Tibial nerve (tissue), 4 donors: ENCODE measurements around the gene SAXO1. TPM values are rescaled to one million over a fixed set of nuclear protein-coding genes. Genes with fewer than 3 reads are reported as not detected.

ENCODE experiments used
- DNase-seq, 2 donors: peaks; one replicate each; pipeline ENCODE4 v3.0.0-alpha.2; 2019; ENCODE audit warnings: low spot score in 2 of 2
- H3K27ac ChIP-seq, 4 donors: fragments of 200-600 bp; sonication (generic) in 3 of 4; one replicate each; pipeline ENCODE4 v1.5.1; 2017 to 2019; ENCODE audit warnings: mild to moderate bottlenecking in 1 of 4
- H3K27me3 ChIP-seq, 2 donors: fragments of 200-600 bp; sonication (generic) in 1 of 2; one replicate each; pipeline versions ENCODE4 v1.5.1 to v1.6.0; 2017 to 2019
- H3K36me3 ChIP-seq, 3 donors: fragments of 200-600 bp; sonication (generic); one replicate each; pipeline ENCODE4 v1.5.1; 2018 to 2019
- H3K4me1 ChIP-seq, 4 donors: fragments of 200-600 bp; sonication (generic) in 3 of 4; one replicate each; pipeline ENCODE4 v1.5.1; 2017 to 2019
- H3K4me3 ChIP-seq, 4 donors: fragments of 200-600 bp; sonication (generic) in 3 of 4; one replicate each; pipeline ENCODE4 v1.5.1; 2017 to 2019; ENCODE audit warnings: mild to moderate bottlenecking in 1 of 4, moderate library complexity in 1 of 4
- H3K9me3 ChIP-seq, 4 donors: fragments of 200-600 bp; sonication (generic) in 3 of 4; one replicate each; pipeline ENCODE4 v1.5.1; 2017 to 2019
- CTCF ChIP-seq, 5 experiments: fragments of 200-600 bp in 3 of 5; fragments of 450-650 bp in 2 of 5; sonication (generic) in 3 of 5; IDR thresholded peaks; one replicate each; pipeline ENCODE4 v1.5.1; 2016 to 2019; ENCODE audit warnings: antibody characterized with exemption in 5 of 5, mild to moderate bottlenecking in 3 of 5, moderate library complexity in 2 of 5
- EP300 ChIP-seq, 2 donors: sonication (generic); formaldehyde crosslinking; IDR thresholded peaks; one replicate each; pipeline ENCODE4 v1.6.1; 2017; ENCODE audit warnings: antibody characterized with exemption in 2 of 2, mild to moderate bottlenecking in 1 of 2
- POLR2A ChIP-seq, 2 donors: fragments of 450-650 bp; IDR thresholded peaks; one replicate each; pipeline ENCODE4 v1.6.1; 2017; ENCODE audit warnings: antibody characterized with exemption in 2 of 2, mild to moderate bottlenecking in 2 of 2, moderate library complexity in 2 of 2
- WGBS, 2 donors: methylation state at CpG; one replicate each; pipeline ENCODE4 v1.1.5; 2018; 5-methylcytosine and 5-hydroxymethylcytosine counted together
- total RNA-seq, 4 donors: library from RNA; depleted of rRNA; stranded (reverse); fragments of >200 nt; gene quantifications; one replicate each; pipeline ENCODE4 v1.1.0, GENCODE V29; 2016

SAXO1 gene
- total RNA-seq, 4 donors from 2014 or later: 0.39 to 1.0 TPM; not detected in 2

- DNase-seq: no peak
- Histone ChIP-seq H3K9me3 (no peaks in the 10 kb centered on the region), H3K4me1 (no peaks in the 10 kb centered on the region), H3K27ac (no peak overlapping the region), H3K27me3 (no peaks in the 10 kb centered on the region), H3K4me3 (no peak overlapping the region), H3K36me3 (no peaks in the 10 kb centered on the region)
- WGBS, 2 donors: 82 to 88% methylated on average over 1 of the region's 1 CpG
- TF ChIP-seq POLR2A (IDR thresholded peaks at IDR 0.05) (no peak), EP300 (IDR thresholded peaks at IDR 0.05) (no peak), CTCF (IDR thresholded peaks at IDR 0.05) (no peak)
Measured at GRCh38 chr9:18951936-18952335, 81.1 kb downstream of the SAXO1 start.

- no peak overlapping the region for H3K27ac ChIP-seq
- TF ChIP-seq EP300 (IDR thresholded peaks at IDR 0.05) (no peak), CTCF (IDR thresholded peaks at IDR 0.05) (no peak), POLR2A (IDR thresholded peaks at IDR 0.05) (no peak)
- WGBS, 2 donors: 62 to 86% methylated on average over 4 of the region's 4 CpGs
- no peak overlapping the region for H3K4me3 ChIP-seq
- no peaks in the 10 kb centered on the region for H3K9me3 ChIP-seq
- DNase-seq: no peak
- H3K4me1 ChIP-seq: no peaks in the 10 kb centered on the region
- H3K36me3 ChIP-seq: no peaks in the 10 kb centered on the region
- H3K27me3 ChIP-seq: no peaks in the 10 kb centered on the region
Measured at GRCh38 chr9:18947892-18948339, 85.1 kb downstream of the SAXO1 start.

GRCh38 chr9:18942801-18943200 lies 90.2 kb downstream of the SAXO1 start:
- no peak overlapping the region for H3K4me3 ChIP-seq
- H3K4me1 ChIP-seq: no peaks in the 10 kb centered on the region
- no peaks in the 10 kb centered on the region for H3K36me3 ChIP-seq
- 74 to 77% methylated on average over 7 of the region's 7 CpGs for WGBS, 2 donors
- no peaks in the 10 kb centered on the region for H3K9me3 ChIP-seq
- no peak for DNase-seq
- H3K27ac ChIP-seq: no peak overlapping the region
- TF ChIP-seq POLR2A (IDR thresholded peaks at IDR 0.05) (no peak), CTCF (IDR thresholded peaks at IDR 0.05) (no peak), EP300 (IDR thresholded peaks at IDR 0.05) (no peak)
- H3K27me3 ChIP-seq: no peaks in the 10 kb centered on the region

- Histone ChIP-seq H3K27me3 (no peaks in the 10 kb centered on the region), H3K36me3 (no peaks in the 10 kb centered on the region), H3K4me3 (no peak overlapping the region), H3K27ac (no peak overlapping the region), H3K4me1 (no peaks in the 10 kb centered on the region), H3K9me3 (no peaks in the 10 kb centered on the region)
- DNase-seq: no peak
- no peak for TF ChIP-seq CTCF (IDR thresholded peaks at IDR 0.05)
- 86 to 92% methylated on average over 8 of the region's 8 CpGs for WGBS, 2 donors
Measured at GRCh38 chr9:18941060-18941740, 91.8 kb downstream of the SAXO1 start.

DNA sequence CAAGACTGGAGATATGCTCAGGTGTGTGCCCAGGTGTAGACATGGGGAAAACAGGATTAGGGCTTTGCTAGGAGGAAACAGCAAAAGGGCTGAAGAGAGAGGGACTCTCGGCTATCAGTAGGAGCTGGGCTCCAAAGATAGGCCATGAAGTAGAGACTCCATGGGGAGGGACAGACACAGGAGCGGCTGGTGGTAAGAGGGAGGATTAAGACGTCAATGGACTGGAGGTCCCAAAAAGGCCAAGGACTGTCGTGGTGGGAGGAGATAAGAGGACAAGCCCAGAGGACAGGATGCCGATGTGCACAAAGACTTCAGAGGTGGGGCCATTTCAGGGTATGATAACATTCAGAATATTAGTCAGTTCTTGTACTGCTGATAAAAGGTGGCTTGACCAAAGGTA lies 93.1 kb downstream of the SAXO1 start:
- Histone ChIP-seq H3K27ac (no peak overlapping the region), H3K36me3 (no peaks in the 10 kb centered on the region), H3K4me1 (no peaks in the 10 kb centered on the region), H3K27me3 (no peaks in the 10 kb centered on the region), H3K9me3 (no peaks in the 10 kb centered on the region), H3K4me3 (no peak overlapping the region)
- DNase-seq: no peak
- no peak for TF ChIP-seq CTCF (IDR thresholded peaks at IDR 0.05)
- TF ChIP-seq POLR2A (IDR thresholded peaks at IDR 0.05): no peak
- no peak for TF ChIP-seq EP300 (IDR thresholded peaks at IDR 0.05)
- WGBS, 2 donors: 91 to 92% methylated on average over 5 of the region's 5 CpGs
